GM21515 (cell line): ENCODE results near the gene NXN.
"Not testable (repeated sequence)": the region's sequence is repeated elsewhere in the genome, so short reads cannot be mapped to it uniquely, and the experiment has no call there.

Experiments
- ATAC-seq: cut with Tn5 transposase; IDR thresholded peaks from one replicate; pipeline ENCODE4 v1.9.1; 2021; ENCODE audit not compliant: unreplicated experiment

Gene NXN

DNA sequence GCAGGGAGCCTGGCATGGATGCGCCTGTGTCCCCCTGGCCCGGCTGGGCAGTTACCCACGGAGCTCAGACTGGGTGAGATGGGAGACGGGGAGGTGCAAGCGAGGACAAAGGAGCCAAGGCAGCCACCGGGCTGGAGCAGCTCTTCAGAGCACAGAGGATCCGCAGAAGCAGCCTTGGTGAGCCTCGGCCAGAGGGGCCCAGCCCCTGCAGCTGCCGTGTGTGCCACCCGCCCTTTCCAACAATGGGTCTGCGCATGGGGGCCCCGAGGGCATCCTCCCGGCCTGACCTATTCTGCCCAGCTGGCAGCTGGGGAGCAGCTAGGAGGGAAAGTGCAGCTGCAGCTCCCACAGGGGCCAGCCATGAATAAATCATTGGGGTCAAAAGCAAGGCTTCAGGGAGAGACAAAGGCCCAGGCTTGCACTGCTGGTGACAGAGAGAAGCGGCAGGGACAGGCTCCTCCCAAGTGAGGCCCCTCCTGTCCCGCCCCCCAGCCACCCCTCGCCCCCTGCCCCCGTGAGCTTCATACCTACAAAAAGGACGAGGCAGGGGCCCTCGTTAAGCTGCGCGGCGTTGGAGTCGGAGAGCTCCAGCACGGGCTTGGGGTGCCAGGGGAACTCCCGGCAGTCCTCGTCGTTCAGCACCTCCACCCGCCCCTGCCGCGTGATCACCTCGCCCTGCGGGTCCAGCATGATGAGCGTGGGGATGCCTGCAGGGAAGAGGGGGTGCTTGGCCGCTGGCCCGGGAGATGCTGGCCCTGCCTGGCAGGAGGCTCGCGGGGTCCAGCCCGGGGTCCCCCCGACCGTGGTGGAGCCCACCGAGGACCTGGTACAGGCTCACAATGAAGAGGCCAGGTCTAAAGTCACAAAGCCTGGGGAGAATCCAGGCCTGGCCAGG is 174.8 kb downstream of the NXN start:
- ATAC-seq = no peak

DNA sequence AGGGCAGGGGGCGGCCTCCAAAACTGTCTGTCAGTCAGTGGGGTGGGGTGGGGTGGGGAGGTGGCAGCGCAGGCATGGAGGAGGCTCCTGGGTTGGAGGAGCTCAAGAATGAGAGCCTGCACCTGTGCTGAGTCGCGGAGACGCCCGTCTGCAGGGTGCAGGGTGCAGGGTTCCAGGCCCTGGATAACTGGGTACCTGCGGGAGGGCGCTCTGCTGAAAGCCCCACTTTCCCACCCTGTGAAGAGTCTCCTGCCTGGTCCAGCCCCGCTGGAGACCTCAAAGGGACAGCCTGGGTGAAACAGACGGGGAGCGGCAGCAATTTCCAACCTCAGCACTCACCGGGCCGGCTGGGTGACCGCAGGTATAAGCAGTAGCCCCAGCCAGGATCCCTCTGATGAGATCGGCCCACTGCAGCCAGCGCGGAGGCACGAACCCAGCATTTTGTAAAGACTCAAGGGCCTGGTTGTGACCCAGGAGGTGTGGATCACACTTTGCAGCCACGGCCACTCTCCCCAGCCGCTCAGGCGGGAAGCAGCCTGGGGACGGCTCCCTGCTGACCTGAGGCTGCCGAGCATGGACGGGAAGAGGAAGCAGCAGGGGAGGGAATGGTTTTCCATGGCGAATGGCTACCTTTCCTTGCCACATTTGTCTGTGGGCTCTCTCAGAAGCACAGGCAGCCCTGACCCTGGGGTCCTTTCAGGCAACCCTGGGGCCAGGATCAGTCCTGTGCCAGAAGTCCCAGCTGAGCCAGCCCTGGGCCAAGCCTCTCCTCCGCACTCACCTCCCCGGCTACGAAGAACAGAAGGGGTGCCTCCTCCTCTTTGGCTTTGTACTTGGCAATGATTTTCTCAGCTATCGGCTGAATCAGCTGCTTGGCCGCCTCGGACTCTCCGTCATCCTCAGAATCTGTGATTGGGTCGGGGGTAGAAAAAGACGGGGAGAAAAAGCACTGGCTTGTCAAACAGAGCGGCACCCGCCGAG is 176.4 kb downstream of the NXN start:
- no peak for ATAC-seq

DNA sequence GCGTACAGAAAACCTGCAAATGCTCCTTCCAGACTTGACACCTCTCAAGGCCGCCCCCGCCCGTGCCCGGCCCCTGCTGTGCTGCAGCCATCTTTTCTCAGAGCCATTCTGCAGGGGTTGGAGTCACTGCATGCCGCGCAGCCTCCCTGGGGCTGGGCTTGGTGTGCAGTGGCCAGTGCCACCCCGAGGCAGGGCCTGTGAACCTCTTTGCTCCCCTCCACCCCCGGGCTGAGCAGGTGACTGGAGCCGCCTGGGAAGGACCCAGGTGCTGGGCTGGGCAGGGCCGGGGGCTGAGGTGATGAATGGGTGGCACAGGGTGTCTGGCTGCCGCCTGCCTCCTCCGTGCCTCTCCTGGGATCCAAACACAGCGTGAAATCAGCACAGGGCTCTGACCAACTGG is 177.1 kb downstream of the NXN start:
- ATAC-seq = no peak

DNA sequence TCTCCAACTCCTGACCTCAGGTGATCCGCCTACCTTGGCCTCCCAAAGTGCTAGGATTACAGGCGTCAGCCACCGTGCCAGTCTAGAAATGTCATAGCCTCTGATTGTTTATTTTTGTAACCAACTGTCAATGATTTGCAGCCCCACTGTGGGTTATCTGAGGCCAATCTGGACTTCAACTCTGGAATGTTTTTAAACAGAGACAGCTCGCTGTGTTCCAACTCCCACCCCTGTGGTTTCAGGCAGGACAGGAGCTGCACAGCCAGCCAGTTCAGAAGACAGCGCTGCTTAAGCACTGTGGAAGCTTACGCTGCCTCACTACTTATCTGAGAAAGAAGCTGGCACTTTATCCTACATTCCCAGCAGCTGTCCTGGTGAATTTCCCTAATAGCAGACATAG is 177.9 kb downstream of the NXN start:
- ATAC-seq = no peak

DNA sequence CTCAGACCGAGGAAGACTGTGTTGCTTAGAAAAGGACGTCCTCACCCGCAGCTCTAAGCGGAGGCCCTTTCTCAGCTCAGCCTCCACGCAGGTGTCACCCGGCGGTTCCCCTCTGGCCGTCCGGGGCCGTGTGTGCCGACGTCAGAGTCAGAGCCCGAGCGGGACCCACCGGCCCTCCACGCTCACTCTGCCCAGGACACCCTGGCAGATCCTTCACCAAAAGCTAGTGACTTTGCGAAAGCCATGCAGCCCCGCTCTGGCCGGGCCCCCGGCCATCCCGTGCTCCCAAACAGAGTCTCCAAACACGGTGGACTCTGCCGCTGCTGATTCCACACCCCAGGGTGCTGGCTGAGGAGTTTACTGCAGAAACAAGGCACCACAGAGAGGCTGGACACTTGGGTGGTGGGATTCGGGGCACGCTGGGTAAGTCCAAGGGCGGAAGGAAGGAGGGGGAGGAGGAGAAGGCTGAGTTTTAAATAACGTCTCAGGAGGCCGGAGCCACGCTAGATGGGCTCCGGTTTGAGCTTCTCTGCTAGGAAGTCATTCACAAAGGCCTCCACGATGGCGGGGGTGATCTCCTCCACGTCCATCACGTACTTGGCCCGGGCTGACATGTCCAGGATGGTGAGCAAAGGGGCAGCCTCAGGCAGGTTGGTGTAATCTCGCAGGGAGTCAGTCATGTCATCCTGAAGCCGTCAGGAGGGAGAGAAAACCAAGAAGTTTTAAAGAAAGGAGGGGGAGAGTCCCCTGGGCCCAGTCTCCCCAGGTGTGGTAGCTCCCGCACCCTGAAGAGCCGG is 178.9 kb downstream of the NXN start:
- ATAC-seq = no peak

DNA sequence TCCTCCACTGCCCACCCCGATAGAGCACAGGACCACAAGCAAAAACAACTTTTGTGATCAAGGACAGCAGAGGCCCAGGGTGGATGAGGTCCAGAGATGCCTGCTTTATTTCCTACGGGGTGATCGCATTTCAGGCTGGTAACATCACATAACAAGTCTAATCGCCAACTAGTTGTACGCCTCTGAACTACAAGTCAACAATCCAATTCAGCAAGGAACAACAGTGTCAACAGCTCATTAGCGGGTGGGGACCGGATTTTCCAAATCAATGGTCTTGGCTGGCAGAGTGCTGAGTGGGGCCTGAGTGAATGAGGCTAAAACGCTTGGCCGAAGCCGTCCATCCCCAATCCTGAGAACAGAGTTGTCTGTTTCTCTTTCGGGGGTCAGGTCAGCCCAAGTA is 180.3 kb downstream of the NXN start:
- ATAC-seq = no peak

DNA sequence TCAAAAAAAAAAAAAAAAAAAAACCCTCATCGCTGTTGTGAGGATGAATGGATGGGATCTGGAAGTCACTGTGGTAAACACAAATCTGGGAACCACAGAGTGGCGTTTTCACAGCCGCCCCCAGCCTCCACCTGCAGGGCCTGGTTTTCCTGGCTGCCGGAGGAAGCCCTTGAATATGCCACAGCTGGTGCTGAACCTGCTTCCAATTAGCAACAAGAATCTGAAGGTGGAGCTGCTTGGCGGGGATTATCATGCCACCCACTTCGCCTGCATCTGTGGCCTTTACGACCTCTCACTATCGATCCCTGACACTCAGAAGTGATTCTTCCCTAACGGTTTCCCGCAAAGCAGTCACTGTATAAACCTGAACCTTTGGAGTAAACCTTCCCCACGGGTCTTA is 181.3 kb downstream of the NXN start:
- no peak for ATAC-seq

DNA sequence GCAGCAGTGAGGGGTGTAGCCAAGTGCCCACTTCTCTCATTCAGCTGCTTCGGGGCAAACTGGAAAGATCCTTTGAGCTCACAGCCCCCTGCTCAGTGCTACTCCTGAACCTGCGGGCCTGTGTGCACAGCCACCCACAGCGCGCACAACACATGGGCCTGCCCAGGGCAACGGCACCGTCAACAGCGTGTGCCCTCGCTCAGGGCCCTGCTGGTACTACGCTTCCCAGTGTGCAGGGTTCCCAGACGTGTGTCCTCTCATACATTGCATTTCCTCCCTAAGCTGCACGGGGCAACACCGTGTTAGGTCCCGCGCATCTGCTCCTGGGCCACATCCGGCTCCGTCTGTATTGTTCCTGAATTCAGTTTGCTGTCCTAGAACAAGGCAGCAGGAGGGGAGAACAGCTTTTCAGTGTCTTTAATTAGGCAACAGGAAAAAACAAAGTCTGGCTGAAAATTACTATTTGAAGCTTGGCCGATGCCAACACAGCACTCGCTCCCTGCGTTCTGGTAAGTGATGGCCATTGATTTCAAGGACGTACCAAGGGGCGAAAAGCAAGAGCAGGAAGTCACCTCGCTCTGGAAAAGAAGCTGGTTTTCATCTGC is 182.2 kb downstream of the NXN start:
- no peak for ATAC-seq

DNA sequence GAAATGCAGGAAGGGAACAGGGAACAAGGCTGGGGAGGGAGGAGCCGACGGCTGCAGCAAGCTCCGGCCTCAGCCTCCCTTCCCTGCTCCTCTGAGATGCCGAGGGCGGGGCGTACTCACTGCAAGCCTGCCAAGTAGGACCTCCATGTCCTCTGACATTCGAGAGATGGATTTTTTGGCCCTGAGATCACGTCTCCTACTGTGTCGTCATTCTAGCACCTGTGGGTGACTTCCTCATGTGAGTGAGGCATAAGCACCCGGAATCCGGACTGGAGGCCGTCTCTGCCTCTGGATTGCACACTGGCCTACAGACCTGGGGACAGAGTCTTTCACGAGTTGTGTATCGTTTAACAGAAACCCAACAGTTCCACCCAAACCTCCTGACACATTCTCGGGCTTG is 183.0 kb downstream of the NXN start:
- no peak for ATAC-seq

DNA sequence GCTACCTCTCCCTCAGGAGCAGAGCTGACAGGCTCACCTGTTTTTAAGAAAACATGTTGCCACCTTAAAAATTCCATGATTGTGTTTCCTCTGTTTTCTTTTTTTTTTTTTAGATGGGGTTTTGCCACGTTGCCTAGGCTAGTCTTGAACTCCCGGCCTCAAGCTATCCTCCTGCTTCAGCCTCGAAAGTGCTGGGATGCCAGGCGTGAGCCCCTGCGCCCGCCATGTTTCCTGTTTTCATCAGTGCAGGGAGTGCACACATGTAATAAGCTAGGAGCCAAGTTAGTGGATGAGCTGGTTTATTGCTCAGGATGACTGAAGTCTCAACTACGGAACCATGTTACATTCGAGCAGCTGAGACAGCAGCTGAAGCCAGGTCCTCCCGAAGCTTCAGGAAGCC is 183.9 kb downstream of the NXN start:
- ATAC-seq = no peak

DNA sequence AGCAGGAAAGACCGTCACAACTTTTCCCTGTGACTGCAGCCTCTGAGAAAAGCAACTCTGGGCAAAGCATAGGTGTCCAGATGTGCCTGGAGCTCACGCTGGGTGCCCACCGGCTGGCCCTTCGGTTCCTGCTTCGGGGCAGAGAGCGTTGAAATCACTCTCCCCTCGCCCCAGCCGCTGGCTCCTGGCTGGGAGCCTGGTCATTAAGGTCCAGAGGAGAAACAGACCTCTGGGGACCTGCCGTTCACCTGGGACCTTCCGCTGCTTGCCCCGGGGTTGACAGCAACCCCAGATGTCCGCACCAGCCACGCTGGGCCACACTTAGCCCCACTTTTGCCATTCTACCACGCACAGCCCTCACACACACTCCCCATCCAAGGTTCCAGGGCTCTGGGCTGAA is 184.3 kb downstream of the NXN start:
- no peak for ATAC-seq

DNA sequence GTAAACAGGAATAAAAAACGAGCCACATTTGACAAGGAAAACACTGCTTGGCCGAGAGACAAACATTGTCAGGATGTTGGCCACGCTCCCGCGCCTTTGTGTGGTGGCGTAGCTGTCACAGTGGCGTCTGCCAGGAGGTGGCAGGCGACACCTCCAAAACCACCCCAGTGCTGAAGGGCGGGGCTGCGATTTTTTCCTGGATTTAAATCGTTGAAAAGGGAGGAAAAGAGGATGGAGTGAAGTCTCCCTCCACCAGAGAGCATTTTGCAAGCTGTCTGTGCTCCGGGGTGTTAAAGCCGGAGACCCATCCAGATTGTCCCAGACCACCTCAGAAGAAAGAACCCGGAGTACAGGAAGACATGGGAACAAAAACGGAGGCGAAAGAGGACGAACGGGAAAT is 184.7 kb downstream of the NXN start:
- no peak for ATAC-seq

DNA sequence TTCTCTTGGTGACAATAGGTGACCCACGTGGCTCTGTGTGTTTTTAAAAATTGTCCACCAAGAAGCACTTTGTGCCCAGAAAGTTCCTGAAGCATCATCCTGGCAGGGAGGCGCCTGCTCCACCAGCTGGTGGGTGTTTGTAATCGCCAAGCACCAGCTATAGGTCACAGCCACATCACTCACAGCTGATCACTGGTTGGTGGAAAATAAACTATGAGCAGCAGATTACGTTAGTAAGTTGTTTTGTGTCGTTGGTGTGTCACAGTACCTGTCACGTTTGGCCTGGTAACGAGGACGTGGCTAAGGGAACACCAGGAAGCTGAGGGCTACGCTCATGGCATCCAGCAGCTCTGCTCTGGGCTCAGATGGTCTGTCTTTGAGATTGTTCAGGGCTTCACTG is 187.3 kb downstream of the NXN start:
- ATAC-seq = no peak

DNA sequence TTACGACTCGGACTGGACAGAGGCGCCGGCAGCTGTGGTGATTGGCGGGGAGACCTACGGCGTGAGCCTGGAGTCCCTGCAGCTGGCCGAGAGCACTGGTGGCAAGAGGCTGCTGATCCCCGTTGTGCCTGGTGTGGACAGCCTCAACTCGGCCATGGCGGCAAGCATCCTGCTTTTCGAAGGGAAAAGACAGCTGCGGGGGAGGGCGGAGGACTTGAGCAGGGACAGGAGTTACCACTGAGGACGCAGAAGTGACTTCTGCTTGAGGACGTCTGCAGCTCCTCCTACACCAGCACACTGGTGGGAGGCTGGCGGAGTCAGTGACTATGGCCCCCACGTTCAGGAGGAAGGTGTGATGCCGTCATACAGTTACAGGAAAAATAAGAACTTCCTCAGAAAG is 187.7 kb downstream of the NXN start:
- no peak for ATAC-seq

DNA sequence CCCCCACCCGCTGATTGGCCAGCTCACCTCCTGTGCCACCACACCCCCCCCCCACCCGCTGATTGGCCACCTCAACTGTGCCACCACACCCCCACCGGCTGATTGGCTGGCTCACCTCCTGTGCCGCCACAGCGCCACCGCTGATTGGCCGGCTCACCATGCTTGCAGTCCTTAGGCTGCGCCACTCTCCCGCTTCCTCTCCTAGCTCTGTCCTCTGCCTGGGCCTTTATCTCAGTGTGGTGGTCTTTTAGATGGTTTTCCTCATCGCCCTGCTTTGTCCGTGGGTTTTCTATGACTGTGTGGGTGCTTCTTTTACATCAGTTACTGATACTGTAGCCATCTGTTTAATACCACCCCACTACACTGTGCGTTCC is 188.7 kb downstream of the NXN start:
- not testable (repeated sequence) for ATAC-seq

DNA sequence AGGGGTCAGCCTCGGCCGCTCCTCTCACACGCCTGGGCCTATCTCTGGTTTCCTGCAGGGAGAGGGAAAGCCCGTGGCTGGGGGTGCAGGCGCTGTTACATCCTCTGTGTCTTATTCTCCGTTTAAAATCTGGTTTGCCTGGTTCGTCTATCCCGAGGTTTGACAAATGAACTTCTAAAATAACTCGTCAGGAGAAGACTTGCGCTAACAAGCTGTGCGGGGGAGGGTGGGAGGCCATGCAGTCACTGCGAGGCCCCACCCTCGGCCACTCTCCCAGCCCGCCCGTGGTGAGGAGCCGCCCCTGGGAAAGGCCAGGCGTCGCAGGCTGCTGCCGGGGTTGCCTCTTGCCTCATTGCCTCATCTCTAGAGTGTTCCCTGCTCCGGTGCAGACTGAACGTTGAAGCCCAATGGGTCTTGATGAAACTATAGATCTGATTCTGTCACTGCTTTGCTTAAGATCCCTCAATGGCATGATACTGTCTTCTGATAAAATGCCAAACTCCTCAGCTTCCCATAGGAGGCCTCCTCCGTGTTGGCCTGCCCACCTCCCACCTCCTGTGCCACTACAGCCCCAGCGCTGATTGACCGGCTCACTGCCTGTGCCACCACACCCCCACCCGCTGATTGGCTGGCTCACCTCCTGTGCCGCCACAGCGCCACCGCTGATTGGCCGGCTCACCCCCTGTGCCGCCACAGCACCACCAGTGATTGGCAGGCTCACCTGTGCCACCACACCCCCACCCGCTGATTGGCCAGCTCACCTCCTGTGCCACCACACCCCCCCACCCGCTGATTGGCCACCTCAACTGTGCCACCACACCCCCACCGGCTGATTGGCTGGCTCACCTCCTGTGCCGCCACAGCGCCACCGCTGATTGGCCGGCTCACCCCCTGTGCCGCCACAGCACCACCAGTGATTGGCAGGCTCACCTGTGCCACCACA is 189.4 kb downstream of the NXN start:
- ATAC-seq = not testable (repeated sequence)

DNA sequence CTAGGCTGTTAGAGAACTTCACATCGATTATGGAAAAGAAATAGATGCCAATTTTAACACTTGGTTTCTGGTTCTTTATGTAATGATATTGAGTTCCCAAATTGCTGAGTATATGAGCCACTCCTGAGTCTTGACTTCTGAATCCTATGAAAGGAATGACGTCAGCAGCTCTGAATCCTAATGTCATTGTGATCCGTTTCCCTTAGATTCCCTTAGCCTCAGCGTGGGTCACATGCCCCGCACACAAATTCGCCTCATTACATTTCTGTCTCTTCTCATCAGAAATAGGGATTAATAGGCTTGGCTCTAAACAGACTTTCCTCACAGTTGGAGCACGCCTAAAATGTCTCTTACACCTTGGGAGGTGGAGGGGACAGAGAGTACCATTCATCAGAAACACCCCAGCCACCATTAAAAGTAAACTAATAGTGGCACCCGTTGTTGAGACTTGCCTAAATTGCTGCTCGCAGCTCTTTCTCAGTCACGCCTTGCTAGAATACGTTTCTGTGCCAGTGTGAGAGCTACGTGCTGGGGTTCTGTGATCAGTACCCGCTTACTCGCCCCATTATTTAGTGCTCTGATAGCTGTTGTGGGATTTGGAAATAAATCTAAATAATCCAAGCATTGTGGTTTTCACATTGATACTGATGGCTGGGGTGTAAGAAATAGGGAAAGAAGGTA is 190.3 kb downstream of the NXN start:
- ATAC-seq = no peak

DNA sequence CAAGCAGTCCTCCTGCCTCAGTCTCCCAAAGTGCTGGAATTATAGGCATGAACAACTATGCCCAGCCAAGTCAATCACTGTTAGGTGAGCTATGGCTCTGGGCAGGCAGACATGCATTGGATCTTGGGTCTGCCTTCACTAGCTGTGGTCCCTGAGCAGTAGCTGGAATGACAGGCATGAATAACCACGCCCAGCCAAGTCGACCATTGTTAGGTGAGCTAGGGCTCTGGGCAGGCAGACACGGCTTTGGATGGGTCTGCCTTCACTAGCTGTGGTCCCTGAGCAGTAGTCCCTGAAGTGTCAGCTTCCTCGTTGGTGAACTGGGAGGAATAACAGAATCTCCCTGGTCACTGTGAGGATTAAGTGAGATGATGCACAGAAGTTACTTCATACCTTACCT is 191.0 kb downstream of the NXN start:
- ATAC-seq = no peak

DNA sequence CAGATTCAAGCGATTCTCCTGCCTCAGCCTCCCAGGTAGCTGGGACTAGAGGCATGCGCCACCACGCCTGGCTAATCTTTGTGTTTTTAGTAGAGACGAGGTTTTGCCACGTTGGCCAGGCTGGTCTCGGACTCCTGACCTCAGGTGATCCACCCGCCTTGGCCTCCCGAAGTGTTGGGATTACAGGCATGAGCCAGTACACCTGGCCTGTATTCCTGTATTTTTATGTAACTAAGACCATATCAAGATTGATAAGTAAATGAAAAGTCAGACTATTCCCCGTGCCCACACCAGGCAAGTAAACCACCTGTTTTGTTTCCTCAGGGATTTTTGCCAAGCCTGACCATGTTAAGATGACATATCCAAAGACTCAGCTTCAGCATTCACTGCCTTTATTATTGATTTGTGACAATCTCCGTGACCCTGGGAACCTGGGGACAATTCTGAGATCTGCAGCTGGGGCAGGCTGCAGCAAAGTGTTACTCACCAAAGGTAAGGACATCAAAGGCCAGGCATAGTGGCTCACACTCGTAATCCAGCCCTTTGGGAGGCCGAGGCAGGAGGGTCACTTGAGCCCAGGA is 191.8 kb downstream of the NXN start:
- ATAC-seq = no peak
